Epithelial cell of proximal tubule (primary cell): Measurements from ENCODE around the gene PLAC8L1. TPM values are rescaled to one million over a fixed set of nuclear protein-coding genes. Genes with fewer than 3 reads are reported as not detected.

Experiments
- DNase-seq: peaks from one replicate; pipeline ENCODE4 v3.0.0-alpha.2; 2011; ENCODE audit warnings: low read depth
- H3K4me3 ChIP-seq: 2 replicates; pipeline ENCODE4 v1.5.1; 2011; ENCODE audit warnings: low read depth, mild to moderate bottlenecking, low read length
- CTCF ChIP-seq: conservative IDR thresholded peaks from 2 replicates; pipeline ENCODE4 v1.5.1; 2012; ENCODE audit warnings: low read depth, mild to moderate bottlenecking, low read length
- total RNA-seq: library from RNA; depleted of rRNA; stranded (reverse); fragments of >200 nt; gene quantifications from 2 replicates; pipeline ENCODE4 v1.2.3, GENCODE V29; 2015

PLAC8L1 gene
- total RNA-seq, 1 donor from 2014 or later: not detected

- no peak for DNase-seq
- TF ChIP-seq CTCF: no peak
- H3K4me3 ChIP-seq: no peak overlapping the region
Observed at GRCh38 chr5:146039420-146039819, 66.0 kb downstream of the PLAC8L1 start.

- TF ChIP-seq CTCF: no peak
- no peak overlapping the region for H3K4me3 ChIP-seq
- DNase-seq: no peak
Observed at GRCh38 chr5:146034605-146035004, 70.8 kb downstream of the PLAC8L1 start.

Other genes starting within 250 kb of the PLAC8L1 start
- not detected in 2 replicates for gene GRXCR2, start 232.6 kb downstream of the PLAC8L1 start, total RNA-seq
- gene SH3RF2, start 169.0 kb downstream of the PLAC8L1 start, total RNA-seq: 12.0 and 16.3 TPM in 2 replicates
- gene LARS1, start 77.1 kb upstream of the PLAC8L1 start, total RNA-seq: 89.6 and 98.8 TPM in 2 replicates
- 16.5 and 17.4 TPM in 2 replicates for gene RBM27, start 98.0 kb upstream of the PLAC8L1 start, total RNA-seq
- 0.07 TPM in 1 of 2 replicates, not detected in the other for gene POU4F3, start 233.3 kb upstream of the PLAC8L1 start, total RNA-seq